Esophagus (tissue), 2 donors: ENCODE data around the gene MAGOHB. TPM values are rescaled to one million over a fixed set of nuclear protein-coding genes. Genes with fewer than 3 reads are reported as not detected.
A peak's percentile ranks its signal among the peaks of the same experiment; 100 is the strongest.
"Not testable (repeated sequence)": the region's sequence is repeated elsewhere in the genome, so short reads cannot be mapped to it uniquely, and the experiment has no call there.

Source experiments
- H3K27ac ChIP-seq, 2 donors: one replicate each; pipeline ENCODE4 v1.5.1; 2013; ENCODE audit warnings: low read depth in 2 of 2, mild to moderate bottlenecking in 2 of 2, inconsistent platforms in 1 of 2, low read length in 1 of 2, moderate library complexity in 1 of 2
- H3K27me3 ChIP-seq, 2 donors: one replicate each; pipeline ENCODE4 v1.6.1; 2013; ENCODE audit warnings: low read length in 2 of 2, control low read depth in 1 of 2, mild to moderate bottlenecking in 1 of 2; ENCODE audit not compliant: insufficient read depth in 2 of 2, control insufficient read depth in 1 of 2
- H3K36me3 ChIP-seq, 2 donors: one replicate each; pipeline ENCODE4 v1.6.1; 2013; ENCODE audit warnings: low read length in 1 of 2; ENCODE audit not compliant: control insufficient read depth in 2 of 2, insufficient read depth in 2 of 2
- H3K4me1 ChIP-seq, 2 donors: one replicate each; pipeline ENCODE4 v1.6.1; 2013; ENCODE audit warnings: low read length in 1 of 2; ENCODE audit not compliant: control insufficient read depth in 2 of 2, insufficient read depth in 2 of 2
- H3K4me3 ChIP-seq, 2 donors: one replicate each; pipeline ENCODE4 v1.5.1; 2013; ENCODE audit warnings: low read length in 2 of 2, mild to moderate bottlenecking in 2 of 2, low read depth in 1 of 2, moderate library complexity in 1 of 2
- H3K9me3 ChIP-seq, 2 donors: one replicate each; pipeline ENCODE4 v1.6.1; 2013; ENCODE audit warnings: mild to moderate bottlenecking in 2 of 2, low read depth in 1 of 2, low read length in 1 of 2, moderate library complexity in 1 of 2; ENCODE audit not compliant: control insufficient read depth in 2 of 2, insufficient read depth in 1 of 2
- WGBS, 2 donors: extraction: QIAGEN DNeasy Blood & Tissue Kit; methylation state at CpG; one replicate each; pipeline ENCODE4 v1.1.7; 2013; 5-methylcytosine and 5-hydroxymethylcytosine counted together
- polyA plus RNA-seq, 2 donors: library from polyadenylated mRNA; stranded (reverse); fragments of 200-250 nt; gene quantifications; one replicate each; pipeline ENCODE4 v1.2.3, GENCODE V29; 2013
- donor health status: healthy with polysubstance abuse.
- donor health status: Bipolar disorder and iron deficiency.

Gene MAGOHB
- polyA plus RNA-seq, 2 donors: 16.4 to 27.0 TPM

GRCh38 chr12:10615532-10615931 lies 2.1 kb upstream of the MAGOHB start:
- H3K4me1 ChIP-seq: no peaks in the 10 kb centered on the region
- 59 to 60% methylated on average over 4 of the region's 4 CpGs for WGBS, 2 donors
- no peak overlapping the region for H3K27ac ChIP-seq
- no peaks in the 10 kb centered on the region for H3K27me3 ChIP-seq
- H3K4me3 ChIP-seq: no peak overlapping the region
- H3K36me3 ChIP-seq: peaks cover 0 to 2% of the 10 kb centered on the region in 2 donors
- H3K9me3 ChIP-seq: no peaks in the 10 kb centered on the region

GRCh38 chr12:10614056-10614370 lies 604 bp upstream of the MAGOHB start:
- Histone ChIP-seq H3K4me3 (peak overlapping the region; percentile 93 to 95), H3K27me3 (no peaks in the 10 kb centered on the region), H3K27ac (peak overlapping the region; percentile 93 to 98), H3K36me3 (no peaks in the 10 kb centered on the region), H3K9me3 (no peaks in the 10 kb centered on the region), H3K4me1 (no peaks in the 10 kb centered on the region)
- 15 to 22% methylated on average over 4 of the region's 4 CpGs for WGBS, 2 donors

GRCh38 chr12:10612984-10613348 lies 443 bp downstream of the MAGOHB start:
- Histone ChIP-seq H3K27me3 (no peaks in the 10 kb centered on the region), H3K27ac (peak overlapping the region; percentile 93 to 98), H3K9me3 (no peaks in the 10 kb centered on the region), H3K4me3 (peak overlapping the region; percentile 93 to 95), H3K4me1 (no peaks in the 10 kb centered on the region), H3K36me3 (no peaks in the 10 kb centered on the region)
- 1% methylated on average over 6 of the region's 6 CpGs for WGBS, 2 donors

GRCh38 chr12:10612110-10612509 lies 1.3 kb downstream of the MAGOHB start:
- 63 to 66% methylated on average over 6 of the region's 6 CpGs for WGBS, 2 donors
- H3K4me3 ChIP-seq: peak overlapping the region in 1 of 2 donors; percentile 95

GRCh38 chr12:10611258-10611657 lies 2.2 kb downstream of the MAGOHB start:
- H3K36me3 ChIP-seq, H3K27ac ChIP-seq, H3K27me3 ChIP-seq, H3K4me1 ChIP-seq, H3K4me3 ChIP-seq, H3K9me3 ChIP-seq: not testable (repeated sequence)
- 88 to 89% methylated on average over 4 of the region's 4 CpGs for WGBS, 2 donors

More at GRCh38 chr12:10612110-10612509, 1.3 kb downstream of the MAGOHB start:
- H3K9me3 ChIP-seq: no peaks in the 10 kb centered on the region
- H3K4me1 ChIP-seq: no peaks in the 10 kb centered on the region
- H3K36me3 ChIP-seq: no peaks in the 10 kb centered on the region
- H3K27me3 ChIP-seq: no peaks in the 10 kb centered on the region
- H3K27ac ChIP-seq: no peak overlapping the region

GRCh38 chr12:10610188-10610587 lies 3.2 kb downstream of the MAGOHB start:
- Histone ChIP-seq H3K27me3 (no peaks in the 10 kb centered on the region), H3K36me3 (no peaks in the 10 kb centered on the region), H3K9me3 (no peaks in the 10 kb centered on the region), H3K4me1 (no peaks in the 10 kb centered on the region), H3K27ac (no peak overlapping the region), H3K4me3 (no peak overlapping the region)
- 79 to 91% methylated on average over 3 of the region's 3 CpGs for WGBS, 2 donors

- Histone ChIP-seq H3K27ac (no peak overlapping the region), H3K36me3 (no peaks in the 10 kb centered on the region), H3K4me1 (no peaks in the 10 kb centered on the region), H3K4me3 (no peak overlapping the region), H3K27me3 (no peaks in the 10 kb centered on the region), H3K9me3 (no peaks in the 10 kb centered on the region)
- 85 to 88% methylated on average over 3 of the region's 3 CpGs for WGBS, 2 donors
Measured at GRCh38 chr12:10607885-10608458, 5.4 kb downstream of the MAGOHB start.

GRCh38 chr12:10601860-10602259 lies 11.5 kb downstream of the MAGOHB start:
- Histone ChIP-seq H3K27me3 (no peaks in the 10 kb centered on the region), H3K27ac (no peak overlapping the region), H3K36me3 (peaks cover 0 to under 1% of the 10 kb centered on the region in 2 donors), H3K4me1 (no peaks in the 10 kb centered on the region), H3K4me3 (no peak overlapping the region), H3K9me3 (no peaks in the 10 kb centered on the region)
- WGBS, 2 donors: 86 to 95% methylated on average over 2 of the region's 2 CpGs

- Histone ChIP-seq H3K27me3 (no peaks in the 10 kb centered on the region), H3K27ac (no peak overlapping the region), H3K4me1 (no peaks in the 10 kb centered on the region), H3K9me3 (no peaks in the 10 kb centered on the region), H3K36me3 (peaks cover 0 to 3% of the 10 kb centered on the region in 2 donors), H3K4me3 (no peak overlapping the region)
- WGBS, 2 donors: 89 to 90% methylated on average over 6 of the region's 6 CpGs
Measured at GRCh38 chr12:10600988-10601387, 12.4 kb downstream of the MAGOHB start.

GRCh38 chr12:10595881-10596280 lies 17.5 kb downstream of the MAGOHB start:
- Histone ChIP-seq H3K27ac (no peak overlapping the region), H3K4me3 (no peak overlapping the region), H3K9me3 (no peaks in the 10 kb centered on the region), H3K4me1 (no peaks in the 10 kb centered on the region), H3K36me3 (peaks cover 0 to 3% of the 10 kb centered on the region in 2 donors), H3K27me3 (no peaks in the 10 kb centered on the region)
- 62 to 66% methylated on average over 2 of the region's 2 CpGs for WGBS, 2 donors
